Neuronal stem cell (in vitro differentiated cells): Measurements from ENCODE around the gene ZNF670.
A peak's percentile ranks its signal among the peaks of the same experiment; 100 is the strongest.

Experiments
- DNase-seq: peaks from one replicate; pipeline ENCODE4 v3.0.0-alpha.2; 2013; ENCODE audit warnings: low spot score
- H2AFZ ChIP-seq: one replicate; pipeline ENCODE4 v1.6.1; 2013; ENCODE audit warnings: mild to moderate bottlenecking, low read length, inconsistent platforms
- H2AK5ac ChIP-seq: 2 replicates; pipeline ENCODE4 v1.6.1; 2013; ENCODE audit warnings: low read depth, mild to moderate bottlenecking, inconsistent platforms, low read length, moderate library complexity, mixed read lengths
- H2BK120ac ChIP-seq: 2 replicates; pipeline ENCODE4 v1.6.1; 2013; ENCODE audit warnings: low read depth, mild to moderate bottlenecking, inconsistent platforms, low read length, moderate library complexity, mixed read lengths
- H2BK12ac ChIP-seq: one replicate; pipeline ENCODE4 v1.6.1; 2013; ENCODE audit warnings: low read length, inconsistent platforms
- H2BK15ac ChIP-seq: 2 replicates; pipeline ENCODE4 v1.6.1; 2013; ENCODE audit warnings: mild to moderate bottlenecking, low read length, inconsistent platforms, mixed read lengths
- H2BK5ac ChIP-seq: one replicate; pipeline ENCODE4 v1.6.1; 2013; ENCODE audit warnings: inconsistent platforms, mild to moderate bottlenecking, low read length, moderate library complexity
- H3K14ac ChIP-seq: one replicate; pipeline ENCODE4 v1.6.1; 2013; ENCODE audit warnings: low read length, inconsistent platforms
- H3K18ac ChIP-seq: 2 replicates; pipeline ENCODE4 v1.6.1; 2013; ENCODE audit warnings: low read length, inconsistent platforms
- H3K23ac ChIP-seq: 2 replicates; pipeline ENCODE4 v1.6.1; 2013; ENCODE audit warnings: low read depth, mild to moderate bottlenecking, mixed read lengths, low read length, inconsistent platforms; ENCODE audit not compliant: poor library complexity
- H3K27ac ChIP-seq: replicated peaks from 3 replicates; pipeline ENCODE4 v1.5.1; 2013; ENCODE audit warnings: low read length, inconsistent platforms
- H3K27me3 ChIP-seq, 3 experiments: 2 replicates each; pipeline ENCODE4 v1.6.1; 2013; ENCODE audit warnings: low read length in 3 of 3, mild to moderate bottlenecking in 2 of 3, inconsistent platforms in 1 of 3, low read depth in 1 of 3, mixed read lengths in 1 of 3, moderate library complexity in 1 of 3; ENCODE audit not compliant: control insufficient read depth in 3 of 3, insufficient read depth in 3 of 3
- H3K36me3 ChIP-seq, 2 donors: replicated peaks in 1 of 2; 2 replicates each; pipeline ENCODE4 v1.6.1; 2013; ENCODE audit warnings: low read length in 2 of 2; ENCODE audit not compliant: control insufficient read depth in 2 of 2, insufficient read depth in 2 of 2
- H3K4ac ChIP-seq: 2 replicates; pipeline ENCODE4 v1.6.1; 2013; ENCODE audit warnings: inconsistent platforms, mild to moderate bottlenecking, low read length, moderate library complexity
- H3K4me1 ChIP-seq, 2 donors: 1 replicate in 1 of 2; 2 replicates in 1 of 2; pipeline ENCODE4 v1.6.1; 2013; ENCODE audit warnings: low read length in 2 of 2, low read depth in 1 of 2; ENCODE audit not compliant: control insufficient read depth in 2 of 2, insufficient read depth in 1 of 2
- H3K4me2 ChIP-seq: one replicate; pipeline ENCODE4 v1.6.1; 2013; ENCODE audit warnings: mild to moderate bottlenecking, low read length, inconsistent platforms; ENCODE audit not compliant: insufficient read depth, poor library complexity, severe bottlenecking
- H3K4me3 ChIP-seq, 2 donors: 2 replicates each; pipeline ENCODE4 v1.5.1; 2013; ENCODE audit warnings: low read length in 2 of 2, mild to moderate bottlenecking in 2 of 2, inconsistent platforms in 1 of 2, moderate library complexity in 1 of 2
- H3K79me1 ChIP-seq: one replicate; pipeline ENCODE4 v1.6.1; 2013; ENCODE audit warnings: low read depth, mild to moderate bottlenecking, inconsistent platforms, low read length, moderate library complexity
- H3K9ac ChIP-seq: one replicate; pipeline ENCODE4 v1.6.1; 2013; ENCODE audit warnings: mild to moderate bottlenecking, low read depth, low read length, inconsistent platforms; ENCODE audit not compliant: poor library complexity
- H3K9me3 ChIP-seq, 2 donors: replicated peaks in 1 of 2; 2 replicates each; pipeline versions ENCODE3 to v1.6.1; 2013; ENCODE audit warnings: low read length in 2 of 2, mild to moderate bottlenecking in 2 of 2, inconsistent platforms in 1 of 2, low read depth in 1 of 2, mixed read lengths in 1 of 2, moderate library complexity in 1 of 2; ENCODE audit not compliant: control insufficient read depth in 2 of 2, insufficient read depth in 1 of 2
- H4K8ac ChIP-seq: one replicate; pipeline ENCODE4 v1.6.1; 2013; ENCODE audit warnings: low read depth, mild to moderate bottlenecking, inconsistent platforms, low read length, moderate library complexity
- H4K91ac ChIP-seq: one replicate; pipeline ENCODE4 v1.6.1; 2013; ENCODE audit warnings: low read length, low read depth, mild to moderate bottlenecking, inconsistent platforms; ENCODE audit not compliant: poor library complexity
- WGBS, 2 donors: extraction: QIAGEN DNeasy Blood & Tissue Kit; methylation state at CpG; one replicate each; pipeline ENCODE4 v1.1.7; 2013; ENCODE audit warnings: missing lambda C conversion rate in 2 of 2, mixed read lengths in 1 of 2; ENCODE audit not compliant: insufficient read length in 2 of 2, insufficient replicate concordance in 1 of 2; ENCODE audit errors: extremely low coverage in 2 of 2; 5-methylcytosine and 5-hydroxymethylcytosine counted together

The ZNF670 gene

GRCh38 chr1:247103859-247104591 is 25.4 kb upstream of the ZNF670 start, which contains the start of gene ZNF669:
Gene ZNF669, minus strand, starts transcription at chr1:247104356. Its CDS starts 157 bp downstream, at chr1:247104199.
- Histone ChIP-seq H3K9me3 (peaks cover 17 to 47% of the 10 kb centered on the region in 2 donors), H3K4me3 (peak within 1 kb of the TSS; percentile 77 to 93), H3K79me1 (no peaks in the 10 kb centered on the region), H3K23ac (peak within 1 kb of the TSS; percentile 2), H2AK5ac (no peak within 1 kb of the TSS), H3K27ac (peak within 1 kb of the TSS; percentile 83), H2BK15ac (no peak within 1 kb of the TSS), H3K14ac (peak within 1 kb of the TSS; percentile 25), H4K91ac (no peak within 1 kb of the TSS), H2BK12ac (no peak within 1 kb of the TSS), H3K27me3 (no peaks in the 10 kb centered on the region), H3K4me1 (peaks cover 0 to 2% of the 10 kb centered on the region in 2 donors), H3K4me2 (peak within 1 kb of the TSS; percentile 45), H2BK120ac (no peak within 1 kb of the TSS), H2AFZ (peak within 1 kb of the TSS; percentile 85), H4K8ac (no peak within 1 kb of the TSS), H2BK5ac (no peak within 1 kb of the TSS), H3K36me3 (peaks cover 16 to 39% of the 10 kb centered on the region in 2 donors), H3K4ac (no peak within 1 kb of the TSS), H3K9ac (peak within 1 kb of the TSS; percentile 97), H3K18ac (peak within 1 kb of the TSS; percentile 89)
- peak; percentile 92 for DNase-seq
- no CpG with 5 or more reads among the region's 58 CpGs for WGBS, 2 donors

GRCh38 chr1:247102381-247102780 is 23.8 kb upstream of the ZNF670 start:
- no peak overlapping the region for H3K4me3 ChIP-seq
- H3K14ac ChIP-seq = no peak overlapping the region
- peaks cover 17 to 62% of the 10 kb centered on the region in 2 donors for H3K9me3 ChIP-seq

DNA sequence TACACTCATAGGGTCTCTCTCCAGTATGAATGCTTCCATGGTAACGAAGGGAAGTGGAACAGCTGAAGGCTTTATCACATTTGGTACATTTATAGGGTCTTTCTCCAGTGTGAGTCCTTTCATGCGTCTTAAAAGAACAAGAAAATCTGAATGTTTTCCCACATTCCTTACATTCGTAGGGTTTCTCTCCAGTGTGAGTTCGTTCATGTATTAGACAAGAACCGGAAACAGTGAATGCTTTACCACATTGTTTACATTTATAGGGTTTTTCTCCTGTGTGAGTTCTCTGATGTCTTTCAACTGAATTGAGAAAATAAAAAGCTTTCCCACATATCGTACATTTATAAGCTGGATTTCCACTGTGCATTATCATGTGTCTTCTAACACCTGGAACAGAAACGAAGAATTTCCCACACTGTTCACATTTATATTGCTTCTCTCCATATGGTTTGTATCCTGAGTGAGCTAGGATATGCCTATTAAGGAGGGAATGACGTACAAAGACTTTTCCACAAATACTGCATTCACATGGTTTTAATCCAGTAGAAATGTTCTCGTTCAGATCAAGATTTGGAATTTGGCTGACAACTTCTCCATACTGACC is 22.2 kb upstream of the ZNF670 start:
- Histone ChIP-seq H3K4me1 (peaks cover 0 to 2% of the 10 kb centered on the region in 2 donors), H2AFZ (no peak overlapping the region), H2BK15ac (no peak overlapping the region), H3K4ac (no peak overlapping the region), H3K4me3 (no peak overlapping the region), H3K79me1 (no peaks in the 10 kb centered on the region), H3K18ac (no peak overlapping the region), H3K27ac (no peak overlapping the region), H3K4me2 (no peak overlapping the region), H3K14ac (no peak overlapping the region), H2BK12ac (no peak overlapping the region), H2BK120ac (no peak overlapping the region), H3K23ac (no peak overlapping the region), H4K8ac (no peak overlapping the region), H3K9me3 (peaks cover 17 to 76% of the 10 kb centered on the region in 2 donors), H3K9ac (no peak overlapping the region), H4K91ac (no peak overlapping the region), H3K36me3 (peaks cover 21 to 66% of the 10 kb centered on the region in 2 donors), H2BK5ac (no peak overlapping the region), H2AK5ac (no peak overlapping the region), H3K27me3 (no peaks in the 10 kb centered on the region)
- DNase-seq = no peak
- no CpG with 5 or more reads among the region's 9 CpGs for WGBS, 2 donors

More at GRCh38 chr1:247102381-247102780, 23.8 kb upstream of the ZNF670 start:
- Histone ChIP-seq H2BK5ac (no peak overlapping the region), H3K9ac (no peak overlapping the region), H3K4me2 (no peak overlapping the region), H3K23ac (no peak overlapping the region), H2BK120ac (no peak overlapping the region), H2AFZ (no peak overlapping the region), H2BK12ac (no peak overlapping the region), H3K27ac (no peak overlapping the region), H3K79me1 (no peaks in the 10 kb centered on the region), H3K36me3 (peaks cover 16 to 55% of the 10 kb centered on the region in 2 donors), H2BK15ac (no peak overlapping the region), H3K27me3 (no peaks in the 10 kb centered on the region), H3K18ac (no peak overlapping the region), H4K91ac (no peak overlapping the region), H3K4ac (no peak overlapping the region), H4K8ac (no peak overlapping the region), H3K4me1 (peaks cover 0 to 2% of the 10 kb centered on the region in 2 donors), H2AK5ac (no peak overlapping the region)
- no peak for DNase-seq
- no CpG with 5 or more reads among the region's 1 CpG for WGBS, 2 donors

DNA sequence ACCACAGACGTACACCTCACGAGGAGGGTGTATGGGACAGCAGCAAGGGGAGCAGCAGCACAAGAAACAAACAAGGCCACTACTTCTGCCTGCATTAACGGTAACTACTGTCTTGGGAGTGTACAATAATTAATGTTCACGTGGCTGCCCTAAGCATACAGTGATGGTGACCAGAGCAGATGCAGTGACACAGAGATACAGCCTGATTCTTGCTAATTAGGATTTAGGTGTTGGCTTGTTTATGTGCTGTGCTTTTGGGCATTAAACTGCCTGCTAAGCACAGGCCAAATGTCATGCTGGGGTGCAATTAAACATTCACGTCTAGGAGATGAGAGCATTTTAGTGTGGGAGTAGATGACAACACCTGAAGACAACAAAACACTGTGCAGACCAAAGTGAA is 18.3 kb upstream of the ZNF670 start:
- Histone ChIP-seq H2BK15ac (no peak overlapping the region), H3K79me1 (peaks cover under 1% of the 10 kb centered on the region), H3K18ac (no peak overlapping the region), H3K9me3 (peaks cover 15 to 63% of the 10 kb centered on the region in 2 donors), H2AK5ac (no peak overlapping the region), H3K4me3 (no peak overlapping the region), H4K91ac (no peak overlapping the region), H3K36me3 (peaks cover 21 to 55% of the 10 kb centered on the region in 2 donors), H2BK120ac (no peak overlapping the region), H3K23ac (no peak overlapping the region), H3K27me3 (no peaks in the 10 kb centered on the region), H3K4me2 (no peak overlapping the region), H2BK12ac (no peak overlapping the region), H2AFZ (no peak overlapping the region), H3K27ac (no peak overlapping the region), H3K14ac (no peak overlapping the region), H4K8ac (no peak overlapping the region), H3K4ac (no peak overlapping the region), H3K9ac (no peak overlapping the region), H2BK5ac (no peak overlapping the region), H3K4me1 (no peaks in the 10 kb centered on the region)
- WGBS, 2 donors = no CpG with 5 or more reads among the region's 5 CpGs
- no peak for DNase-seq
